ENCODE data around the gene DRC1.

GRCh38 chr2:26356111-26356510, 45.6 kb upstream of the DRC1 start:
- TF ChIP-seq YY1 (IDR thresholded peaks at IDR 0.05; ENCODE audit: insufficient read depth, insufficient read length) (no peak), ZNF274 (IDR thresholded peaks at IDR 0.05; ENCODE audit: low read depth, low read length) (no peak)

Measured in NT2/D1 (cell line).